Suprapubic skin (tissue), 2 donors: ENCODE measurements around the gene POTEF.
"Not testable (repeated sequence)": the region's sequence is repeated elsewhere in the genome, so short reads cannot be mapped to it uniquely, and the experiment has no call there.

ENCODE experiments used
- EP300 ChIP-seq: sonication (generic); formaldehyde crosslinking; IDR thresholded peaks from one replicate; pipeline ENCODE4 v1.6.1; 2017; ENCODE audit warnings: antibody characterized with exemption
- POLR2A ChIP-seq, 2 donors: fragments of 450-650 bp; IDR thresholded peaks; one replicate each; pipeline ENCODE4 v1.6.1; 2017; ENCODE audit warnings: antibody characterized with exemption in 2 of 2, mild to moderate bottlenecking in 2 of 2, moderate library complexity in 2 of 2

DNA sequence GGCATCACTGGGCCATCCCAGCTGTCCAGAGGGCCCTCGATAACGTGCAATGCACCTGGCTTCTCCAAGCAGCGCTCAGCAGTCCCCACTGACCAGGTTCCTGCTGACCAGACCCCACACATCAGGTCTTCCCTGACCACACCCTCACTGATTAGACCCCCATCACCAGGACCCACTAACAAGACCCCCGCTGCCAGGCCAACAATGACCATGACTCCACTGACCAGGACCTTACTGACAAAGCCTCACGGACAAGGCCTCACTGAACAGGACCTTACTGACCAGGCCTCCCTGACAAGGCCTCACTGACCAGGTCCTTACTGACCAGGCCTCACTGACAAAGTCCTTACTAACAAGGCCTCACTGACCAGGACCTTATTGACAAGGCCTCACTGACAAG lies 76.6 kb downstream of the POTEF start:
- TF ChIP-seq POLR2A (IDR thresholded peaks at IDR 0.05); EP300: not testable (repeated sequence)
